K562 (cell line): ENCODE measurements around the gene ENSA. TPM values are rescaled to one million over a fixed set of nuclear protein-coding genes. Genes with fewer than 3 reads are reported as not detected.
A peak's percentile ranks its signal among the peaks of the same experiment; 100 is the strongest.

Source experiments
- CHCHD3 ChIP-seq: fragments of 250-450 bp; sonication (Bioruptor Pico); IDR thresholded peaks from 2 replicates; pipeline ENCODE4 v2.1.2; 2022; ENCODE audit warnings: mild to moderate bottlenecking
- FOXM1 ChIP-seq, 2 experiments: fragments of 450-650 bp in 1 of 2; sonication (generic) in 1 of 2; formaldehyde crosslinking in 1 of 2; IDR thresholded peaks; 2 replicates each; pipeline versions ENCODE4 v1.6.1 to v1.9.0; 2017 to 2022; ENCODE audit warnings: low read depth in 2 of 2, mild to moderate bottlenecking in 2 of 2, missing genetic modification reagents in 1 of 2, moderate library complexity in 1 of 2
- KDM4B ChIP-seq, 2 experiments: fragments of 450-650 bp in 1 of 2; sonication (generic) in 1 of 2; IDR thresholded peaks; 2 replicates each; pipeline ENCODE4 v1.6.1; 2016 to 2017; ENCODE audit warnings: borderline replicate concordance in 2 of 2, antibody characterized with exemption in 1 of 2, low read depth in 1 of 2, mild to moderate bottlenecking in 1 of 2
- MAFK ChIP-seq: IDR thresholded peaks from 2 replicates; pipeline ENCODE4 v1.6.1; 2011; ENCODE audit warnings: low read length, improper control_type of control experiment
- NRF1 ChIP-seq, 2 experiments: fragments of 450-650 bp; IDR thresholded peaks in 1 of 2; conservative IDR thresholded peaks in 1 of 2; 2 replicates each; pipeline ENCODE4 v1.6.1; 2014; ENCODE audit warnings: mild to moderate bottlenecking in 2 of 2
- POLR3A ChIP-seq: IDR thresholded peaks from 2 replicates; pipeline ENCODE4 v1.6.1; 2011; ENCODE audit warnings: borderline replicate concordance, mild to moderate bottlenecking, moderate library complexity; ENCODE audit not compliant: insufficient read length, insufficient read depth; ENCODE audit errors: extremely low read depth
- TCFL5 ChIP-seq: fragments of 250-450 bp; sonication (Bioruptor Pico); conservative IDR thresholded peaks from 2 replicates; pipeline ENCODE4 v1.6.1; 2021; ENCODE audit warnings: mild to moderate bottlenecking, moderate library complexity, matching md5 sums
- TEAD2 ChIP-seq: fragments of 450-650 bp; IDR thresholded peaks from 2 replicates; pipeline ENCODE4 v1.6.1; 2016; ENCODE audit warnings: missing genetic modification characterization, control low read depth, missing compliant biosample characterization
- ZFPM2 ChIP-seq: fragments of 250-450 bp; sonication (Bioruptor Pico); IDR thresholded peaks from 2 replicates; pipeline ENCODE4 v1.5.1; 2022; ENCODE audit warnings: mild to moderate bottlenecking
- ZNF253 ChIP-seq: fragments of 250-450 bp; sonication (Bioruptor Pico); conservative IDR thresholded peaks from 2 replicates; pipeline ENCODE4 v1.6.1; 2021; ENCODE audit warnings: mild to moderate bottlenecking
- ZNF407 ChIP-seq: fragments of 450-650 bp; IDR thresholded peaks from 2 replicates; pipeline ENCODE4 v1.6.1; 2016; ENCODE audit warnings: low read depth
- ZNF561 ChIP-seq: fragments of 450-650 bp; formaldehyde crosslinking; conservative IDR thresholded peaks from 2 replicates; pipeline ENCODE4 v1.4.0; 2020; ENCODE audit warnings: mild to moderate bottlenecking, moderate library complexity
- ZNF76 ChIP-seq: fragments of 250-450 bp; sonication (Bioruptor Pico); IDR thresholded peaks from 2 replicates; pipeline ENCODE4 v1.4.0; 2020; ENCODE audit warnings: mild to moderate bottlenecking, moderate library complexity, borderline replicate concordance
- ZNF778 ChIP-seq: fragments of 450-650 bp; formaldehyde crosslinking; IDR thresholded peaks from 2 replicates; pipeline ENCODE4 v1.4.0; 2020; ENCODE audit warnings: mild to moderate bottlenecking, moderate library complexity
- polyA plus RNA-seq, 8 experiments: library from polyadenylated mRNA; depleted of rRNA in 4 of 8; stranded (reverse) in 5 of 8; unstranded in 3 of 8; fragments of >200 nt; fragmentation: Nextera tagmentation in 2 of 8; fragmentation: Illumina TruSeq in 1 of 8; extraction: Ambion mirVana in 2 of 8; extraction: Trizol in 1 of 8; gene quantifications; 2 replicates each; pipeline versions ENCODE4 v1.2.1 to v1.2.3, GENCODE V29; 2011 to 2014; ENCODE audit warnings: inconsistent platforms in 1 of 8, missing spikeins in 1 of 8
- total RNA-seq, 7 experiments: library from RNA; depleted of rRNA in 6 of 7; stranded (reverse); fragments of >200 nt in 6 of 7; fragmentation: Illumina TruSeq in 2 of 7; extraction: Trizol in 2 of 7; gene quantifications; 2 replicates each; pipeline versions ENCODE4 v1.2.1 to v1.2.3, GENCODE V29; 2011 to 2021; ENCODE audit warnings: low replicate concordance in 1 of 7

Gene ENSA
- total and polyA plus RNA-seq, 9 of the 15 experiments (the other 6 are each of a cell fraction or from before 2014, with no cell fraction given): 68.1 to 605 (median 188) TPM

DNA sequence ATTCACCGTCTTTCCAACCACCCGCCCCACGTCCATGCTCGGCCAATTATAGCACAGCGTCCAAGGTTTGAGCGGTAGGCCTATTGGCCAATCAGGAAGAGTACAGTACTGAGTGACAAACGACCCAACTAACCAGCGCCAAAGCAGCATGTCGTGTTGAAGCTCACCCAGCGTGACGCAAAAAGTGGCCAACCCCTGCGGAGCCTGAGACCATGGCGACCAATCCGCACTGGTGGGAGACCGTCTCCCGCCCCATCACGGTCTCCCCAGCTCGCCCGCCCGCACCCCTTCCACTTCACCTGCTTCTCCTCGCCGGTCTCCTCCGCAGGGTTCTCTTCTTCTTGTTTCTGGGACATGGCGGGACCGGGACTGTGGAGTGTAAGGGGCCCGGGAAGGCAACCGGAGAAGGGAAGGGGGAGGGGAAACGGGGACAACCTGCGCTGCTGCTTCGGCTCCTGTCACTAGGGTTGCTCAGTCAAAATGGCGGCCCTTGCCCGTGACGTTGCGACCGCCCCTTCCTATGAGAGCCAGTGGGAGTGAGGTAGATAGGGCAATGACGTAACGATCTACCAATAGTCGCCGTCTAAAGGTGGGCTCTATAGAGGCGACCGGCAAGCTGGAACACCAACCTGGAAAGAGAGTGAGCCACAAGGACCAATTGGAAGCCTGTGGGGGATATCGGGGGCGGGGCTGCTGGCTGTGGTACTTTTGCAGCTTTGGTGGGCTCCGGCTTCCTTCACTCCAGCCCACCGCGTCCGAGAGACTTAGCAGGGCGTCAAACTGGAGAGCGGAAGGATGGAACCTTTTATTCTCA, at the start of gene ENSA (continued):
- no peak for TF ChIP-seq ZNF407
- peak; percentile 9; the same call in 1 of the 2 replicates for TF ChIP-seq FOXM1 (IDR thresholded peaks at IDR 0.05; ENCODE audit: low read depth)
- TF ChIP-seq FOXM1 (CRISPR knock-in tag; IDR thresholded peaks at IDR 0.05; ENCODE audit: low read depth): no peak
- no peak for TF ChIP-seq ZNF76
- TF ChIP-seq ZNF561 (CRISPR knock-in tag): no peak
- TF ChIP-seq ZFPM2 (CRISPR knock-in tag): no peak
- no peak for TF ChIP-seq TCFL5 (CRISPR knock-in tag)
- no peak for TF ChIP-seq KDM4B (IDR thresholded peaks at IDR 0.05; ENCODE audit: borderline replicate concordance in 2 of 2, low read depth in 1 of 2)
- no peak for TF ChIP-seq CHCHD3 (CRISPR knock-in tag)
- no peak for TF ChIP-seq ZNF253 (CRISPR knock-in tag)
- TF ChIP-seq POLR3A: no peak
- TF ChIP-seq NRF1 (conservative IDR thresholded peaks at IDR 0.05 in 1 of 2, IDR thresholded peaks at IDR 0.05 in 1 of 2): peak; percentile 78 to 81
- no peak for TF ChIP-seq TEAD2 (tag)
- no peak for TF ChIP-seq ZNF778 (CRISPR knock-in tag)
- TF ChIP-seq MAFK: peak; percentile 14; the same call in 1 of the 2 replicates
